ENCODE data around the gene TMC6.
"Not testable (repeated sequence)": the region's sequence is repeated elsewhere in the genome, so short reads cannot be mapped to it uniquely, and the experiment has no call there.

The TMC6 gene

GRCh38 chr17:78121801-78122215 is 6.7 kb downstream of the TMC6 start:
- in situ Hi-C loops (cut with MboI; ENCODE audit: low sequenced_read_pairs, unreplicated experiment) = no loop called here
- TF ChIP-seq, protein P1, sequence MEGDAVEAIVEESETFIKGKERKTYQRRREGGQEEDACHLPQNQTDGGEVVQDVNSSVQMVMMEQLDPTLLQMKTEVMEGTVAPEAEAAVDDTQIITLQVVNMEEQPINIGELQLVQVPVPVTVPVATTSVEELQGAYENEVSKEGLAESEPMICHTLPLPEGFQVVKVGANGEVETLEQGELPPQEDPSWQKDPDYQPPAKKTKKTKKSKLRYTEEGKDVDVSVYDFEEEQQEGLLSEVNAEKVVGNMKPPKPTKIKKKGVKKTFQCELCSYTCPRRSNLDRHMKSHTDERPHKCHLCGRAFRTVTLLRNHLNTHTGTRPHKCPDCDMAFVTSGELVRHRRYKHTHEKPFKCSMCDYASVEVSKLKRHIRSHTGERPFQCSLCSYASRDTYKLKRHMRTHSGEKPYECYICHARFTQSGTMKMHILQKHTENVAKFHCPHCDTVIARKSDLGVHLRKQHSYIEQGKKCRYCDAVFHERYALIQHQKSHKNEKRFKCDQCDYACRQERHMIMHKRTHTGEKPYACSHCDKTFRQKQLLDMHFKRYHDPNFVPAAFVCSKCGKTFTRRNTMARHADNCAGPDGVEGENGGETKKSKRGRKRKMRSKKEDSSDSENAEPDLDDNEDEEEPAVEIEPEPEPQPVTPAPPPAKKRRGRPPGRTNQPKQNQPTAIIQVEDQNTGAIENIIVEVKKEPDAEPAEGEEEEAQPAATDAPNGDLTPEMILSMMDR (IDR thresholded peaks at IDR 0.05; ENCODE audit: borderline replicate concordance, control extremely low read depth, extremely low read depth, insufficient read depth, missing control alignments) = no peak
- no peak for DNase-seq (ENCODE audit: low spot score)

- TF ChIP-seq, protein P1 (IDR thresholded peaks at IDR 0.05; ENCODE audit: borderline replicate concordance, control extremely low read depth, extremely low read depth, insufficient read depth, missing control alignments) = no peak
- no peak for DNase-seq (ENCODE audit: low spot score)
- in situ Hi-C loops (cut with MboI; ENCODE audit: low sequenced_read_pairs, unreplicated experiment) = no loop called here
These were observed 7.4 kb downstream of the TMC6 start for GRCh38 chr17:78120971-78121800.

- in situ Hi-C loops (cut with MboI; ENCODE audit: low sequenced_read_pairs, unreplicated experiment) = no loop called here
- TF ChIP-seq, protein P1 (IDR thresholded peaks at IDR 0.05; ENCODE audit: borderline replicate concordance, control extremely low read depth, extremely low read depth, insufficient read depth, missing control alignments) = no peak
- no peak for DNase-seq (ENCODE audit: low spot score)
These were observed 8.0 kb downstream of the TMC6 start for GRCh38 chr17:78120537-78120936.

GRCh38 chr17:78118801-78119241 is 9.7 kb downstream of the TMC6 start:
- in situ Hi-C loops (cut with MboI; ENCODE audit: low sequenced_read_pairs, unreplicated experiment) = no loop called here
- no peak for DNase-seq (ENCODE audit: low spot score)
- TF ChIP-seq, protein P1 (IDR thresholded peaks at IDR 0.05; ENCODE audit: borderline replicate concordance, control extremely low read depth, extremely low read depth, insufficient read depth, missing control alignments) = no peak

DNA sequence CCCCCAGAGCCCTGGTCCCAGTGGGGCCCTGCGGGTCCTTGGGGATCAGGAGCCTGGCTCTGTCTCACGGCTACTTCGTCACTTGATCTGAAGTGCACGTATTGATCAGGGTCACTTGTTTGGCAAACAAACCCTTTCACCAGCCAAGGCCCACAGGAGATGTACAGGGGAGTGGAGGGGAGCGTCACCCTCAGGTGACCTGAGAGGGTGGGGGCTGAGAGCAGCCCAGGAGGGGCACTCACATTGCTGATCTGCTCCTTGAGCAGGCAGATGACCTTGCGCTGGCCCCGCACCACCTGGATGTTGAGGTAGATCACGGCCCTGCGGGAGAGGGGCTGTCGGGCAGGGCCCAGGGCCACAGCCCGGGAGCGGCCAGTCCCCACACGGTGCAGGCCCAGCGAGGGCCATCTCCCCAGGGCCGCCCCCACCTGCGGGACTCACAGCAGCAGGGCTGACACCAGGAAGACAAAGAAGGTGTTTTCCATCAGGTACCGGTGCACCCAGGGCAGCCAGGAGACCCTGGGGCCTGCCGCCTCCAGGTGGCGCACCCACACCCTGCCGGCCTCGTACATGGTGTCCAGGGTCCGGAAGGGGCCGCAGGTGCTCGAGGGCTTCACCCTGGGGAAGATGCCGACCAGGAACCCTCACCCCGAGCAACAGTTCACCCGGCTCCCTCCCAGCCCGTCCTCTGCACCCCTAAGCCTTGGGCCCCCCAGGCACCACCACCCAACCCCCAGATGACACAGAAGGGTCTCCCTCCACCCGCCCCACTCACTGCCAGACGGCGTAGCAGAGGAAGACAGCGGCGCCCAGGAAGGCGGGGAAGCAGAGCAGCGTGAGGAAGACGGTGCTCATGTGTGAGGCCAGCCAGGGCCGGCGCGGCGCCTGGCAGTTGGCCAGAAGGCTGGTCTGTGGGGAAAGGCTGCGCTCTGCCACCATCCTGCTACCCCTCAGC is 11.3 kb downstream of the TMC6 start:
- in situ Hi-C loops (cut with MboI; ENCODE audit: low sequenced_read_pairs, unreplicated experiment) = no loop called here
- TF ChIP-seq, protein P1 (IDR thresholded peaks at IDR 0.05; ENCODE audit: borderline replicate concordance, control extremely low read depth, extremely low read depth, insufficient read depth, missing control alignments) = no peak
- DNase-seq (ENCODE audit: low spot score) = no peak

GRCh38 chr17:78116411-78116810 is 12.1 kb downstream of the TMC6 start:
- TF ChIP-seq, protein P1 (IDR thresholded peaks at IDR 0.05; ENCODE audit: borderline replicate concordance, control extremely low read depth, extremely low read depth, insufficient read depth, missing control alignments) = no peak
- in situ Hi-C loops (cut with MboI; ENCODE audit: low sequenced_read_pairs, unreplicated experiment) = no loop called here
- DNase-seq (ENCODE audit: low spot score) = no peak

GRCh38 chr17:78115803-78116202 is 12.8 kb downstream of the TMC6 start:
- DNase-seq (ENCODE audit: low spot score); in situ Hi-C loops (cut with MboI; ENCODE audit: low sequenced_read_pairs, unreplicated experiment): not testable (repeated sequence)

Measured in GM13976 (cell line).